Midbrain (tissue), 1 donor: ENCODE results near the gene CNTRL.
"Not testable (repeated sequence)": the region's sequence is repeated elsewhere in the genome, so short reads cannot be mapped to it uniquely, and the experiment has no call there.

ENCODE experiments used
- DNase-seq: peaks from one replicate; lab custom pipeline; 2025; lab: John Stamatoyannopoulos, UW

The CNTRL gene

GRCh38 chr9:121133104-121133816 is 58.5 kb downstream of the CNTRL start:
- no peak for DNase-seq

- no peak for DNase-seq
Observed at GRCh38 chr9:121135642-121136041, 60.9 kb downstream of the CNTRL start.

GRCh38 chr9:121138561-121138960 is 63.8 kb downstream of the CNTRL start:
- DNase-seq, result no peak

GRCh38 chr9:121138973-121139372 is 64.2 kb downstream of the CNTRL start:
- no peak for DNase-seq

DNA sequence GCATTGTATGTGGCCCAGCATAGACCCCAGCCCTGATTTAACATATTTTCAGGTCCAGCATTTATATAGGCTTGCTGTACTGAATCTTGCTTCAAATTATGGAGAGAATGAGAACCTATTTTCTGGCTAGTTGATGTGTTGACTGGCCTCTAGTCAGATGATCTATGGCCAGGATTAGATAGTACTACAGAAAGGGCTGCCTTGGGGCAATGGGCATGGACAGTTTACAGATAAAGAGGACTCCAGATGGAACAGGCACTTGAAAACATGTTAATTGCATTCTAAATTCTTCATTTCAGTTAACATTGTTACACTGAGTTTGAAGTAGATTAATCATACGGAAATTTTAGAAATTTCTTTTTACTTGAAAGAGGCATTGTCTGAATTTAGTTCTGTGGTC is 65.4 kb downstream of the CNTRL start:
- no peak for DNase-seq

- DNase-seq, result no peak
Observed at GRCh38 chr9:121141306-121141705, 66.6 kb downstream of the CNTRL start.

GRCh38 chr9:121141706-121142105 is 67.0 kb downstream of the CNTRL start:
- no peak for DNase-seq

- no peak for DNase-seq
Observed at GRCh38 chr9:121143771-121144170, 69.0 kb downstream of the CNTRL start.

- DNase-seq, result no peak
Observed at GRCh38 chr9:121144482-121144881, 69.7 kb downstream of the CNTRL start.

DNA sequence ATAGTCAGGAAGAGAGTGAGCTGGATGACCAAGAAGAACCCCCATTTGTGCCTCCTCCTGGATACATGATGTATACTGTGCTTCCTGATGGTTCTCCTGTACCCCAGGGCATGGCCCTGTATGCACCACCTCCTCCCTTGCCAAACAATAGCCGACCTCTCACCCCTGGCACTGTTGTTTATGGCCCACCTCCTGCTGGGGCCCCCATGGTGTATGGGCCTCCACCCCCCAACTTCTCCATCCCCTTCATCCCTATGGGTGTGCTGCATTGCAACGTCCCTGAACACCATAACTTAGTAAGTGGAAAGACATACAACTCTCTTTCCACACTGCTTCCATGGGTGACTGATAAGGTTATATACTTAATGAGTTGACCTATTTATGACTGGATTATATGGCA is 75.4 kb downstream of the CNTRL start:
- DNase-seq, result no peak

GRCh38 chr9:121153642-121154041 is 78.9 kb downstream of the CNTRL start:
- no peak for DNase-seq

DNA sequence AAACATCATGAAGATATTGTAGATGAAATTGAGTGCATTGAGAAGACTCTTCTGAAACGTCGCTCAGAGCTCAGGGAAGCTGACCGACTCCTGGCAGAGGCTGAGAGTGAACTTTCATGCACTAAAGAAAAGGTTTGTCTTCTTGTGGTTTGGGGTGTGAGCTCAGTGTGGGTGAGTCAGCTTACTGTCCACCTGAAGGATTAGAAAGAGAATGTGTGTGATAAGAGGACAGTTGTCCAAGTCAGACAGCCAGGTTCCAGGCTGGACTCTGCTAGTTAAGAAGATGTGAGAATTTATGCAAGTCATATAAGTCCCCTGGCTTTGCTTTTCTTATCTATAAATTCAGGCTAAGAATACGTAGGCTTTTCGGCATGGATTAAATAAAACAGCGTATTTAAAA is 80.0 kb downstream of the CNTRL start:
- DNase-seq, result no peak

GRCh38 chr9:121156263-121156731 is 81.5 kb downstream of the CNTRL start:
- DNase-seq, result no peak

DNA sequence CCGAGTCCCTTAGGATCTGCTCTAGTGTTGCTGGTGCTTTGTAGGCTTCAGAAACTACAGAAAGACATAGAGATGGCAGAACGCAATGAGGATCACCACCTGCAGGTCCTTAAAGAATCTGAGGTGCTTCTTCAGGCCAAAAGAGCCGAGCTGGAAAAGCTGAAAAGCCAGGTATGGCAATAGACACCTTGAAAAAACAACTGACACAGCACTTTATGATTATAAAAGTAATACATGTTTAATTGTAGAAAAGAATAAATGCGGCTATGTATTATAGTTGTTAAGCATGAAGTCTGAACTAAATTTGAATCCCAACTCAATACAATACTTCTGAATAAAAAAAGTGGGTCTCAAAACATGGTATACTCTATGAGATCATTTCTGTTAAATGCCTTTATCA is 83.2 kb downstream of the CNTRL start:
- no peak for DNase-seq

DNA sequence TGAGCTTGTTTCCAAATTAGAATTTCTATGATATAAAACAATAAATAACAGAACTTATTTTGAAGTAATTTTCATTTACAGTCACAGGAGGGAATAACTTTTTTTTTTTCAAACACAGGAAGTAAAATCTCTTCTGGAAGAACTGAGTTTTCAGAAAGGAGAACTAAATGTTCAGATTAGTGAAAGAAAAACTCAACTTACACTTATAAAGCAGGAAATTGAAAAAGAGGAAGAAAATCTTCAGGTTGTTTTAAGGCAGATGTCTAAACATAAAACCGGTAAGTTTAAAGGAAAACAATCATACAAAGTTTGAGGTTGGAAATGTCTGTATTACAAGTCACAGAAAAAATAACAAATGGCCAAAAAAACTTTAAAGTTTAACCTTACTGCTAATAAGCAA is 85.3 kb downstream of the CNTRL start:
- DNase-seq, result no peak

DNA sequence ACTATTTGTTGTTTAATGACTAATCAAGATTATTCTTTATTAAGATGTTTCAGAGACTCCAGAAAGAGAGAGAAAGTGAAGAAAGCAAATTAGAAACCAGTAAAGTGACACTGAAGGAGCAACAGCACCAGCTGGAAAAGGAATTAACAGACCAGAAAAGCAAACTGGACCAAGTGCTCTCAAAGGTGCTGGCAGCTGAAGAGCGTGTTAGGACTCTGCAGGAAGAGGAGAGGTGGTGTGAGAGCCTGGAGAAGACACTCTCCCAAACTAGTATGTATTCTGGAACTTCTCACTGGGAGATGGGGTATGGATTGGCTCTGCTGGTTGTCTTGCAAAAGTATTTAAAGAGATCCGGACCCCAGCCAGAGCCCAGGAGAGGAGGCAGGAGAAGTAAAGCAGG is 93.3 kb downstream of the CNTRL start:
- no peak for DNase-seq

DNA sequence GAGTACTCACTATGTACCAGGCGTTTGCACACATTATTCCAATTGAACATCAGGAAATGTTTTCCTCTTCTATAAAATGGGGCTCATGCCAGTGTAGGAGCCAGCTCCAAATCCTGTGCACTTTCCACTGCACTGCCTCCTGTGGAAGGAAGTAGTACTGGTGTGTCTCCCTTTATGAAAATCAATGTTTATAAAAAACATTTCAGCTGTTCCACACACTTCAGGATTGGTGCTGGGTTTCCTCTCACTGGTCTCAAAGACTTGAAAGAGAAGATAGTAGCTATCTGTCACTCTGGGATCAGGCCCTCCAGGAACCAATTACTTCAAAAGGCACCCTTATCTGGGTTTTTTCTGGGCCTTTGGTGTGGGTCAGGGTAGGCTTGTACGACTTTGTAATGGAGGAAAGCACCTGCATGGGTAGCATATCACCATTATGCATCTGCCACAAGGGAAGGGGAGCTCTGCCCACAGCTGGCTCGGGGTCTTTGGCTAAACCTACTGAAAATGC is 94.4 kb downstream of the CNTRL start:
- DNase-seq, result no peak

DNA sequence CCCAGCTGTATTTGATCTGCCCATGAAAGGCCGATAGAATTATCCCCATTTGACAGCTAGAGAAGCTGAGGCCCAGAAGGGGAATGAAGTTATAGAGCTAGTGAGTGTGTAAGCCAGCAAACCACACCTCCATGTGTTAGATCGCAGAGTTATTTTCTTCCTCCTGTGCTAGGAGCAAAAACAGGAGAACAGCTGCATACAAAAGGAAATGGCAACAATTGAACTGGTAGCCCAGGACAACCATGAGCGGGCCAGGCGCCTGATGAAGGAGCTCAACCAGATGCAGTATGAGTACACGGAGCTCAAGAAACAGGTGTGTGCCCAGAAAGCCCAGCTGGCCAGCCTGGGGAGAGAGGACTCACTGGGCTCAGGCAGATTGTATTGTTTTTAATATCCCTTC is 96.5 kb downstream of the CNTRL start:
- no peak for DNase-seq

DNA sequence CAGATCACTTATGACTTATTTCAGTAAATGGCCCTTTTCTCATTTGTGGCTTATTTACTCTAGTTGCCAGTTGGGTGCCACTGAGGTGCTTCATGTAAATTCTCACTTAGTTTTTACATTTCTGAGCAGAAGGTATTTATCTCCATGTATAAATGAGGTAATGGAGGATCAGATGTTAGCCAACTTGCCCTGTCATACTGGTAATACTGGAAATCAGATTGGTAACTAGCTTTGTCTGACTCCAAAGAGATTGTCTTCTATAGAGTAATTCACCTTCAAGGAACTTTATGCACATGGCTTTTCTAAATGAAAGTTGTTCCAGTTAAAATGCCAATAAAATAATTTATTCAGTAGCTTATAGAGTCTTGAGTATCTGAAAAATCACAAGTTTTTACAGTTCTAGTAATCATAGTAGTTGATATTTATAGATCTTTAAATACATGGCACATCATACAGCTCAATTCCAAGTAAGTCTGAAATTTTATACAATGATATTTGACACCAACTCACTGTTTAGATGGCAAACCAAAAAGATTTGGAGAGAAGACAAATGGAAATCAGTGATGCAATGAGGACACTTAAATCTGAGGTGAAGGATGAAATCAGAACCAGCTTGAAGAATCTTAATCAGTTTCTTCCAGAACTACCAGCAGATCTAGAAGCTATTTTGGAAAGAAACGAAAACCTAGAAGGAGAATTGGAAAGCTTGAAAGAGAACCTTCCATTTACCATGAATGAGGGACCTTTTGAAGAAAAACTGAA is 98.2 kb downstream of the CNTRL start:
- no peak for DNase-seq

DNA sequence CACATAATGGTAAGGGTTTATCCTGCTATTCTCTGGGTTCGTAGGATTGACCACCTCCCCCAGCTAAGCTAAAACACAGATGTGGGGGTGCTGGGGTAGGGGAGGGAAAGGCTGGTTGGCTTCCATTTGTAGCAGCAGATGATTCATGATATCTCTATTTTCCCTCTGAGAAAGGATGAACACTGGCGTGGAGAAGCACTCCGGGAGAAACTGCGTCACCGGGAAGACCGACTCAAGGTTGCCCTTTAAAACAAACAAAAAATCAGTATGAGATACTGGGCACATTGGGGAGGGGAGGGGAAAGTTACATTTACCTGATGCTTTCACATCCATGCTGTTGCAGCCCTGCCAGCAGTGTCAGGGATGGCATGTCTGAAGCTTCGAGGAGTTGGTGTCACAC is 98.7 kb downstream of the CNTRL start:
- no peak for DNase-seq

DNA sequence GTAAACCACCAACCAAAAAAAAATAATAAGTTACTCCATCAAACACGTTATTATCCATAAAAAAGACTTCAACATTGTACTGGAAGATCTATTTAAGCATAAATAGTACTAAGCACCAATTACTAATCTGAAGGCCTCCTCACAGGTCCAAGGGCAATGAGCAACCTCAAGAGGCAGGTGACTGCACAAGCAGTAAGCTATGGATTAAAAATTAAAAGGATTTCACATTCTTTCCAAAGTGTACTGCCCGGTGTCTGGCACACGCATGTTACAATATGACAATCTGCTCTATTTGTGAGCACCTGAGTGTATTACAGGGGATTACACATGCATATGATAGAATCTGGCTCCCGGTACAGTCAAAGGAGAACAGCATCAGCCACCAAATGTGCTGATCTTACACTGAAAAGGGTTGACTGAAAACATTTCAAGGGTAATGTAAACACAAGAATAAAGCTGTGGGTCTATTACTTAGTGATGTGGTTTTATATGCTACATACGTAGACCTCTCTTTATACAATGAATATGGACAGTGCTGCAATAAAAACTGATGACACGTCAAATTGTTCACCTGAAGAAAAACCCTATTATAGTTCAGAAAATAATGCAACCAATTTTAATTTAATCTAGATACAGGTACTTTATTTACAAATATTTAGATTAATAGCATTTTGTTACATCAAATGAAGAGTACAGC is 104.1 kb downstream of the CNTRL start:
- DNase-seq, result no peak

- not testable (repeated sequence) for DNase-seq
Observed at GRCh38 chr9:121179373-121179721, 104.6 kb downstream of the CNTRL start.
